Stimulated activated naive CD8-positive, alpha-beta T cell treated with anti-CD3 and anti-CD28 coated beads, Interleukin-15, Interleukin-2, amounts not matched to agents 100 ng/mL and 50 ng/mL, for 24 hours (primary cell): ENCODE data around the gene KRTAP5-3.

Experiments used
- H3K27ac Mint-ChIP-seq: one replicate; pipeline ENCODE4 v1.8.0; 2021; ENCODE audit warnings: mild to moderate bottlenecking, mixed read lengths
- H3K27me3 Mint-ChIP-seq: one replicate; pipeline ENCODE4 v1.8.0; 2021; ENCODE audit warnings: mixed read lengths
- H3K36me3 Mint-ChIP-seq: one replicate; pipeline ENCODE4 v1.8.0; 2021; ENCODE audit warnings: low read depth, mixed read lengths
- H3K4me1 Mint-ChIP-seq: one replicate; pipeline ENCODE4 v1.8.0; 2021; ENCODE audit warnings: low read depth, mixed read lengths
- H3K4me3 Mint-ChIP-seq: one replicate; pipeline ENCODE4 v1.8.0; 2021; ENCODE audit warnings: mild to moderate bottlenecking, mixed read lengths
- H3K9me3 Mint-ChIP-seq: one replicate; pipeline ENCODE4 v1.8.0; 2021; ENCODE audit warnings: mixed read lengths

The KRTAP5-3 gene, protein sequence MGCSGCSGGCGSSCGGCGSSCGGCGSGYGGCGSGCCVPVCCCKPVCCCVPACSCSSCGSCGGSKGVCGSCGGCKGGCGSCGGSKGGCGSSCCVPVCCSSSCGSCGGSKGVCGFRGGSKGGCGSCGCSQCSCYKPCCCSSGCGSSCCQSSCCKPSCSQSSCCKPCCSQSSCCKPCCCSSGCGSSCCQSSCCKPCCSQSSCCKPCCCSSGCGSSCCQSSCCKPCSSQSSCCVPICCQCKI

GRCh38 chr11:1608363-1608762, at the start of gene KRTAP5-3:
Gene KRTAP5-3, minus strand, starts transcription at chr11:1608463. Its CDS starts 78 bp downstream, at chr11:1608385.
- peaks cover 27% of the 10 kb centered on the region for H3K27me3 Mint-ChIP-seq
- H3K4me1 Mint-ChIP-seq, result no peaks in the 10 kb centered on the region
- no peaks in the 10 kb centered on the region for H3K9me3 Mint-ChIP-seq
- H3K27ac Mint-ChIP-seq, result no peak within 1 kb of the TSS
- no peak within 1 kb of the TSS for H3K4me3 Mint-ChIP-seq
- no peaks in the 10 kb centered on the region for H3K36me3 Mint-ChIP-seq

DNA sequence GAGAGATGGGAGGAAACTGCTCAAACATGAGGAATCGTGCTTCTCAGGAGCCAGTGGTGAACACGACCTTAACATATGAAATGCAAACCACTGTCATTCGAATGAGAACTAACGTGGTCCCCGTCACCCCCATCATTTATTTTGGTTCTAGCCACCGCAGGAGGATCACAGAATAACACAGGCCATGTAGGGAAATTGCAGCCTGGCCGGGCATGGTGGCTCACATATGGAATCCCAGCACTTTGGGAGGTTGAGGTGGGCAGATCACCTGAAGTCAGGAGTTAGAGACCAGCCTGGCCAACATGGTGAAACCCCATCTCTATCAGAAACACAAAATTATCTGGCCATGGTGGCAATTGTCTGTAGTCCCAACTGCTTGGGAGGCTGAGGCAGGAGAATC, 48.4 kb upstream of the KRTAP5-3 start:
- Mint-ChIP-seq H3K4me1 (peaks cover 10% of the 10 kb centered on the region), H3K27ac (peak overlapping the region; percentile 55), H3K4me3 (no peak overlapping the region), H3K9me3 (no peaks in the 10 kb centered on the region), H3K27me3 (peaks cover 41% of the 10 kb centered on the region), H3K36me3 (no peaks in the 10 kb centered on the region)

GRCh38 chr11:1656061-1656441, 47.8 kb upstream of the KRTAP5-3 start:
- H3K9me3 Mint-ChIP-seq, result no peaks in the 10 kb centered on the region
- peaks cover 10% of the 10 kb centered on the region for H3K4me1 Mint-ChIP-seq
- H3K4me3 Mint-ChIP-seq, result no peak overlapping the region
- H3K27me3 Mint-ChIP-seq, result peaks cover 43% of the 10 kb centered on the region
- H3K36me3 Mint-ChIP-seq, result no peaks in the 10 kb centered on the region
- H3K27ac Mint-ChIP-seq, result no peak overlapping the region

- Mint-ChIP-seq H3K27ac (no peak overlapping the region), H3K9me3 (no peaks in the 10 kb centered on the region)
Observed at GRCh38 chr11:1655168-1656060, 47.2 kb upstream of the KRTAP5-3 start.

GRCh38 chr11:1654388-1655167, 46.3 kb upstream of the KRTAP5-3 start:
- H3K27me3 Mint-ChIP-seq, result peaks cover 35% of the 10 kb centered on the region
- H3K9me3 Mint-ChIP-seq, result no peaks in the 10 kb centered on the region
- no peak overlapping the region for H3K4me3 Mint-ChIP-seq
- H3K4me1 Mint-ChIP-seq, result peaks cover 6% of the 10 kb centered on the region
- no peaks in the 10 kb centered on the region for H3K36me3 Mint-ChIP-seq
- no peak overlapping the region for H3K27ac Mint-ChIP-seq

More at GRCh38 chr11:1655168-1656060, 47.2 kb upstream of the KRTAP5-3 start:
- Mint-ChIP-seq H3K36me3 (no peaks in the 10 kb centered on the region), H3K4me1 (peaks cover 10% of the 10 kb centered on the region), H3K27me3 (peaks cover 43% of the 10 kb centered on the region), H3K4me3 (no peak overlapping the region)

GRCh38 chr11:1653541-1654387, 45.5 kb upstream of the KRTAP5-3 start:
- Mint-ChIP-seq H3K27me3 (peaks cover 29% of the 10 kb centered on the region), H3K36me3 (no peaks in the 10 kb centered on the region), H3K4me3 (no peak overlapping the region), H3K9me3 (no peaks in the 10 kb centered on the region), H3K27ac (no peak overlapping the region), H3K4me1 (no peaks in the 10 kb centered on the region)

DNA sequence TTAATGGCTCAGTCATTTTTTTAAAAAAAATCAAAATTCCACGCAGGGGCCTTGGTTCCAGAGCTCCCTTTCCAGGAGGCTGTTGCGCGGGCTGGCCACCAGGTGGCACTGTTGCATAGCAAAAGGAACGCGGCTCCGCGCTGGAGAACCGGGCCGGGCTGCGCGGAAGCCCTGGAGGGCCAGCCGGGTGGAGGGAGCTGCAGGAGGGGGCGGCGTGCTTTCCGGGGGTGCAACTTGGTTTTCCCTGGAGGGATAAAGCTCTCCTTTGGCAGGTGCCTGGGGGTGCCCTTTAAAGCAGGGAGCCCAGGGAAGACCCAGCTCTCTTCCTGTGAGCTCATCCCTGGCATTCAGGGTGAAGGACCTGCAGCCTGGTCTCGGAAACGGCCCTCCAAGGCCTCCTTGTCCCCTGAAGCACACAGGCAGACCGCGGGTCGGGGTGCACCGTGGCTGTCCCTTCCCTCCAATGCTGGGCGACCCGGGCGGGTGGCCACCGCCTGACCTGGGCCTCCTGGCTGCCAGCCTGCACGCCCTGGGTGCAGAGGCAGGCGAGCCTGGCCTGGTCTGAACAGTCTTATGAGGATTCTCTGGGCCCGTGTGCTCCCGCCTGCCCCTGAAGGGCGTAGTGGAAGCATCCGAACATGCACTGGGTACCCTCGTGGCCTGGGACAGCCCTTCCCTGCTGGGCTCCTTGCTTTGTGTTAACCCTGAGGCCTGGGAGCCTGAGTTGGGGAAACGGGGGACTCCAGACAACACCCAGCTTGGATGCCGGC, 44.7 kb upstream of the KRTAP5-3 start:
- H3K4me3 Mint-ChIP-seq, result no peak overlapping the region
- peaks cover 23% of the 10 kb centered on the region for H3K27me3 Mint-ChIP-seq
- no peaks in the 10 kb centered on the region for H3K36me3 Mint-ChIP-seq
- H3K4me1 Mint-ChIP-seq, result no peaks in the 10 kb centered on the region
- H3K9me3 Mint-ChIP-seq, result no peaks in the 10 kb centered on the region
- no peak overlapping the region for H3K27ac Mint-ChIP-seq

GRCh38 chr11:1652442-1652770, 44.1 kb upstream of the KRTAP5-3 start:
- Mint-ChIP-seq H3K4me3 (no peak overlapping the region), H3K9me3 (no peaks in the 10 kb centered on the region), H3K36me3 (no peaks in the 10 kb centered on the region), H3K27ac (no peak overlapping the region), H3K27me3 (peaks cover 20% of the 10 kb centered on the region), H3K4me1 (no peaks in the 10 kb centered on the region)

DNA sequence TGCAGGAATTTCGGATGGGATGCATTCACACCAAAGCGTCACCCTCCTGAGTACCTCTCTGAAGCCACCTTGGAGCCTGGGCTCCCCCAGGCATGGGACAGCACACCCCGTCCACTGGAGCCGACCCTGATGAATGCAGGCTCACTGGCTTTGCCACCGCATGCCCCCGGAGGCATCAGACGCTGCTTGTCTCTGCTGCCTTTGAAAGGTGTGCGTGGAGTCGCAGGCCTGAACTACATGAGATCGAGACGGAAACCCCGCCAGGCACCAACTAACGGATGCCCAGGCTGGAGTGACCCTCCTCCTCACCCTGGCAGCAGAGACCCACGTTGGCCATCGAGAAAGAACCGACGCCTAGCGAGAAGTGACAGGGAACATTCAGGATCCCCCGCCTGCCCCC, 43.8 kb upstream of the KRTAP5-3 start:
- H3K9me3 Mint-ChIP-seq, result no peaks in the 10 kb centered on the region
- peaks cover 24% of the 10 kb centered on the region for H3K27me3 Mint-ChIP-seq
- H3K27ac Mint-ChIP-seq, result no peak overlapping the region
- H3K4me1 Mint-ChIP-seq, result no peaks in the 10 kb centered on the region
- H3K4me3 Mint-ChIP-seq, result no peak overlapping the region
- no peaks in the 10 kb centered on the region for H3K36me3 Mint-ChIP-seq

DNA sequence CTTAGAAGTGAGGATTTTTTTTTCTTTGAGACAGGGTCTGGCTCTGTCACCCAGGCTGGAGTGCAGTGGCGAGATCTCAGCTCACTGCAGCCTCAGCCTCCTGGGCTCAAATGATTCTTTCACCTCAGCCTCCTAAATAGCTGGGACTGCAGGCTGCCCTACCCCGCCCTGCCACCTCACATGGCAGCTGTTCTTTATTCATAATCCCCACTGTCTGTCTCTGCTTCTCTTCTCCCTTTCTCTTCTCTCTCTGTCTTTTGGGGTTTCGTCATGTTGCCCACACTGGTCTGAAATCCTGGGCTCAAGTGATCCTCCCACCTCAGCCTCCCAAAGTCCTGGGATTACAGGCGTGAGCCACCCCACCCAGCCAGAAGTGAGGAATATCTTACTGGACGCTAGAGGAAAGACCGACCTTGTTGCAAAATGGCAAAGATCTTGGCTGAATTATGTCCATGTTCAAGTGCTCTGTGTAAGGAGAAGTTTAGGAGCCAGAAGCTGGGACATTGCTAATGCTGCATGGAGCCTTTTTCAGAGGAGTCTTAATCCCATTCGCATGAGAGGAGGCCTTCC, 43.2 kb upstream of the KRTAP5-3 start:
- Mint-ChIP-seq H3K4me3 (no peak overlapping the region), H3K27ac (no peak overlapping the region), H3K9me3 (no peaks in the 10 kb centered on the region), H3K36me3 (no peaks in the 10 kb centered on the region), H3K4me1 (no peaks in the 10 kb centered on the region), H3K27me3 (peaks cover 24% of the 10 kb centered on the region)

DNA sequence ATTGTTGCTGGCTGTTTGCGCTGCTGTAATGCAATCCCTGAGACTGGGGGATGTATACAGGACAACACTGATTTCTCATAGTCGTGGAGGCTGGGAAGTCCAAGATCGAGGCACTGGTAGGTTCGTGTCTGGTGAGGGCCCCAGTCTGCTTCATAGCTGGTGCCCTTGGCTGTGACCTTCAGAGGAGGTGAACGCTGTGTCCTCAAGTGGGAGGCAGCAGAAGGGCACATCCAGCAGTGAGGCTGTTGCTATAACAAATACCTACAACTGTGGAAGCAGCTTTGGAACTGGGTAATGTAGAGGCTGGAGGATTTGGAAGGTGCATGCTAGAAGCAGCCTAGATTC, 42.6 kb upstream of the KRTAP5-3 start:
- no peaks in the 10 kb centered on the region for H3K4me1 Mint-ChIP-seq
- no peak overlapping the region for H3K27ac Mint-ChIP-seq
- peaks cover 24% of the 10 kb centered on the region for H3K27me3 Mint-ChIP-seq
- no peak overlapping the region for H3K4me3 Mint-ChIP-seq
- H3K9me3 Mint-ChIP-seq, result no peaks in the 10 kb centered on the region
- H3K36me3 Mint-ChIP-seq, result no peaks in the 10 kb centered on the region

DNA sequence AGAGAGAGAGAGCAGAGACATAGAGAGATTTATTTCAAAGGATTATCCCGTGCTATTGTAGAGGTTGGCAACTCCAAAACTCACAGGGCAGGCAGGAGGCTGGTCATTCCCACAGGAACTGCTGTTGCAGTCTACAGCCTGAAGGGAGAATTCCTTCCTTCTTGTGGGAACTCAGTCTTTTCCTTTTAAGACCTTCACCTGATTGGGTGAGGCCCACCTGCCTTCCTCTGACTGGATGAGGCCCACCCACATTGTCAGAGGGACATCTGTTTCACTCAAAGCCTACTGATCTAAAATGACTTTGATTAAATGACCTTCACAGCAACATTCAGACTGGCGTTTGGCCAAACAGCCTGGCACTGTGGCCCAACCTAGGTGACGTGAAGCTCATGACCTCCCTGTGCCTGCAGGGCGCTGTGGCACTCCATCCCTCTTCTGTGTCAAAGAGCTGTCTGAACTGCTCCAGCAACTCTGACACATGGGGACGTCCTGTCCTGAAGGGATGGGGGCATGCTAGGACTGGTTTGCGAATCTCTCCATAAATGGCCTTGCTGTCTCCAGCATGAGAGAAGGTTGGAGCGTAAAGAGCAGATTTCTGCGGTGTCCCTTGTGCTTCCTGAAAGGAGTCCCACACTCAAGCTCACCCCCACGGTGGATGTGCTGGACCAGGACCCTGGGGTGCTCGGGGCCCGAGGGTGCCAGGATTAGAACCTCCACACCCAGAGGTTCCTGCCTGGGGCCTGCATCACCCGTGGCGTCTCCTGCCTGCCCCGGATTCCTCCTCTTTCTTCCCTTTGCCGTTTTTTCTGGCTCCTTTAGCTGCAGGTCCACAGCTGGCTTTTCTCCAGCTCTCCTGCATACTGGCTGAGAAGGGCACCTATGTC, 42.0 kb upstream of the KRTAP5-3 start:
- no peak overlapping the region for H3K4me3 Mint-ChIP-seq
- peaks cover 20% of the 10 kb centered on the region for H3K27me3 Mint-ChIP-seq
- no peak overlapping the region for H3K27ac Mint-ChIP-seq
- H3K9me3 Mint-ChIP-seq, result no peaks in the 10 kb centered on the region
- no peaks in the 10 kb centered on the region for H3K36me3 Mint-ChIP-seq
- H3K4me1 Mint-ChIP-seq, result no peaks in the 10 kb centered on the region
